Epithelial cell of esophagus (primary cell): ENCODE data around the gene SERPINA4.

Experiments used
- DNase-seq: peaks from one replicate; pipeline ENCODE4 v3.0.0; 2010; ENCODE audit warnings: low read depth
- H3K4me3 ChIP-seq: 2 replicates; pipeline ENCODE4 v1.5.1; 2011; ENCODE audit warnings: mild to moderate bottlenecking, low read length, control low read depth
- TF ChIP-seq, protein P1 (sequence below): IDR thresholded peaks from 2 replicates; pipeline ENCODE4 v1.5.1; 2011; ENCODE audit warnings: low read depth, mild to moderate bottlenecking, low read length, control low read depth, inconsistent platforms; ENCODE audit not compliant: insufficient read depth; ENCODE audit errors: missing control alignments

The SERPINA4 gene

DNA sequence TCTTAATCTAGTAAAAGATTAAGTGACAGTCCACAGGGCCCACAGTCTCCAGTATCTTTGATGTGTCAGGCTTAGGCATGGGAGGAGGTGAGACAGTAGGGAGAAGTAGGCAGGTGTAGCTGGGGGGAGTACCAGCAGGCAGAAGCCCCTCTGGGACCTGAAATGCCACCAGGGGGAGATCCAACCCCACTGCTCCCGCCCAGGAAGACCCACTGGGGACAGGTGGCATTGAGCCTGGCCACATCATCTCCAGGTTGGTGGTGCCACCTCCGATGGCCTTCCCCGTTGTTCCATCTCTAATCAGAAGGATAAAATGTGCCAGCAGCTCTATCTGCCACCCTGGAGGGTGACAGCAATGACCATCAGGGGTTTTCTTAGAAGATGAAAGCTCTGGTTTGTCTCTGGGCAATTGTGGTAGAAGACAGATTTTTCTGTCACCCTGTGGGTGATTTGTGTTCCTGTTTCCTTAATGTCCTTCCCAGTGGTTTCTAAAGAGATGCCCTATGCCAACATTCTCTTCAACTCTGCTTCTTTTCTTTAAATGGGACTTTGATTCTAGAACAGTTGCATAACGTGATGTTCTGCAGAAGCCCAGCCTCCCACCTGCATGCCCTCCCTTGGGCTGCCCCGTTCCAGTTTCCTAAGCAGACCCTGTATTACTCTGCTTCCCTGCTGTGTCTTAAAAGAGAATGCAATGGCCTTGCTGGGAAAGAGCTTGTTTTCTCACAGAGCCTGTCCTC lies 39.7 kb upstream of the SERPINA4 start:
- TF ChIP-seq, protein P1, sequence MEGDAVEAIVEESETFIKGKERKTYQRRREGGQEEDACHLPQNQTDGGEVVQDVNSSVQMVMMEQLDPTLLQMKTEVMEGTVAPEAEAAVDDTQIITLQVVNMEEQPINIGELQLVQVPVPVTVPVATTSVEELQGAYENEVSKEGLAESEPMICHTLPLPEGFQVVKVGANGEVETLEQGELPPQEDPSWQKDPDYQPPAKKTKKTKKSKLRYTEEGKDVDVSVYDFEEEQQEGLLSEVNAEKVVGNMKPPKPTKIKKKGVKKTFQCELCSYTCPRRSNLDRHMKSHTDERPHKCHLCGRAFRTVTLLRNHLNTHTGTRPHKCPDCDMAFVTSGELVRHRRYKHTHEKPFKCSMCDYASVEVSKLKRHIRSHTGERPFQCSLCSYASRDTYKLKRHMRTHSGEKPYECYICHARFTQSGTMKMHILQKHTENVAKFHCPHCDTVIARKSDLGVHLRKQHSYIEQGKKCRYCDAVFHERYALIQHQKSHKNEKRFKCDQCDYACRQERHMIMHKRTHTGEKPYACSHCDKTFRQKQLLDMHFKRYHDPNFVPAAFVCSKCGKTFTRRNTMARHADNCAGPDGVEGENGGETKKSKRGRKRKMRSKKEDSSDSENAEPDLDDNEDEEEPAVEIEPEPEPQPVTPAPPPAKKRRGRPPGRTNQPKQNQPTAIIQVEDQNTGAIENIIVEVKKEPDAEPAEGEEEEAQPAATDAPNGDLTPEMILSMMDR = no peak
- DNase-seq = no peak
- H3K4me3 ChIP-seq = no peak overlapping the region

DNA sequence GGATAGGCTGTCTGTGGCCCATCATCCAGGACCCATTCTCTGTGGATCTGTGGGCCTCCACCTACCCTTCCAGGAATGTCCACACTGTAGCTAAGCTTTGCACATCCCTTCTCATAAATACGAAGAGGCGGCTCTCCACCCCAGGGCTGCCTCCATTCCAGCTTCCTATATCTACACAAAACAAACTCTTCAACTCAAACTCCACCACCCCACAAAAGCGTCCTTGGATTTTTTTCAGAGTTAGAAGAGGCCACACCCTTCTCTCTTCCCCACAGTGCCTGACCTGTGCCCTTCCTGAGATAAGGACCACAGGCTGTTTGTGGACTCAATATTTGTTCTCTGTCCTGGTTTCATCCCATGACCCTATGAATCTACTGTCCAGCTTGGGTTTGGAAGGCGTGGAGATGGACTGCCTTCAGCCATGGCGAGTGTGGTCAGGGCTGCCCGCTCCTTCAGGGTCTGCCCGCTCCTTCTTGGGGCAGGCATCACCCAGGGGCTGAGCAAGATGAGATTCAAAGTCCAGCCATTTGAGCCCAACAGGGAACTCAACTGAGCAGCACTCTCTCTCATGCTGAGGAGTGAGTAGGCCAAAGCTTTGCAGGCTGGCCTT lies 39.0 kb upstream of the SERPINA4 start:
- TF ChIP-seq, protein P1 = no peak
- H3K4me3 ChIP-seq = no peak overlapping the region
- no peak for DNase-seq

DNA sequence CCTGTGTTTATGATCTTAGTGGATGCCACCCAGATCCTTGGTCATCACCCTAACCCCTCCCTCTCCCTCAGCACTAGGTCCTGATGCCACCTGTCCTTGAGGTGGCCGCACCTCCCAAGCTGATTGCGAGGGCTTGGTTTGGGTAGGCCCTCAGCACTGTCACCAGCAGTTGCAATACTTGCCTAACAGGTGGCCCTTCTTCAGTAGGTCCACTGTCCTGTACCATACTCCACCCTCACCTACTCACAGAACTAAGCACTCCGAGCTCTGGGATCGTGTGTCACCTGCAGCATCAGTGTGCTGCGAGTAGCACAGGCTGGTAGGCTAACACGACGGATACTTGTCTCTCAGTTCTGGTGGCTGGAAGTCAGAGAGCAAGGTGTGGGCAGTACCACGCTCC lies 38.0 kb upstream of the SERPINA4 start:
- H3K4me3 ChIP-seq = no peak overlapping the region
- DNase-seq = no peak
- TF ChIP-seq, protein P1 = no peak

DNA sequence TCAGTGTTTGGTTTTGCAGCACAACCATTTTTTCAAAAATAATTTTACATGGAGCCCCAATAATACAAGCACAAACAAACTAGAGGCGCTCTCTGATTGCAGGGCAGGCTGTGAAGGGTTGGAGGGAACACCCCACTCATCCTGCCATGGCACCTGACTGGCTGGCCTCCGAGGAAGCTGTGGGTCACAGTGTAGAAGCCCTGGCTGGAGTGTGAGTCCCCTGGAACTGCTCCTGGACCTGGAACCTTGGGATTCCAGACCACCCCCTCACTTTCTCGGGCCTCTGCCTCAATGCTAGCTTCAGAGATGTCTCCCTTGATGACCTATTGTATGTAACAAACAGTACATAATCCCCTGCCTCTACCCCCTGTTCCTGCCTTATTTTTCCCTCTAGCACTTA lies 37.1 kb upstream of the SERPINA4 start:
- no peak overlapping the region for H3K4me3 ChIP-seq
- TF ChIP-seq, protein P1 = no peak
- no peak for DNase-seq

DNA sequence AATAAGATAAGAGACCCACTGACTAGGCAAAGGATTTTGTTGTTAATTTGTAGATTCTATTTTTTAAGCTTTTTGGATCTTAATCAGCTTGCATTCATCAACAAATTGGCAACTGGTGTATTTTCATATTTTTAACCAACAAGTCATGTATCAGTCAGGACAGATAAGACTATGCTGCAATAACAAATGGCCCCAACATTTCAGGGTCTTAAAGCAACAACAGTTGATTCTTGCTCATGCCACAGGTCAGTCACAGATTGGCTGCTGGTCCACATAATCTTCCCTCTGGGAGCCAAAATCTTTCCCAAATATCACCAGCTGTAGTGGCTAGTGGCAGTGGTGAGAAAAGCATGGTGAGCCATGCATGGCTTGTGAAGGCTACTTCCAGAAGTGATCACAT lies 30.1 kb upstream of the SERPINA4 start:
- no peak for DNase-seq

DNA sequence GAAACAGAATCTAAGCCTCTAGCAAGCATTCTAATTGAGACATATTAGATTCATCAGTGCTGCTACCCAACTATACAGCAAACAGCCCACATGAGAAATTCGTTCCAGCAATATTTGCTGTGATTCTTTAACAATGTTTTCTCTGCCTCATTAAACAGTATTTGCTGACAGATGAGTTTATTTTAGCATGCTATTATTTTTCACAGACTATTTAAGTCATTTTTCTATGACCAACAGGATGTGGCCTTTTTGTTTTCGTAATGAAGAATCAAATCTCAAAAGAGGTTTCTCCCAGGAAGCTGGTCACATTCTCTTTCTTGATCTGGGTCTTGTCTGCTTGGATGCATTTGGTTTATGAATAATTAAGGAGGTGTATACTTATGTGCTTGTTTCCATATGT lies 28.8 kb upstream of the SERPINA4 start:
- TF ChIP-seq, protein P1 = no peak

More for the DNA sequence above, 30.1 kb upstream of the SERPINA4 start:
- no peak overlapping the region for H3K4me3 ChIP-seq
- TF ChIP-seq, protein P1 = no peak

DNA sequence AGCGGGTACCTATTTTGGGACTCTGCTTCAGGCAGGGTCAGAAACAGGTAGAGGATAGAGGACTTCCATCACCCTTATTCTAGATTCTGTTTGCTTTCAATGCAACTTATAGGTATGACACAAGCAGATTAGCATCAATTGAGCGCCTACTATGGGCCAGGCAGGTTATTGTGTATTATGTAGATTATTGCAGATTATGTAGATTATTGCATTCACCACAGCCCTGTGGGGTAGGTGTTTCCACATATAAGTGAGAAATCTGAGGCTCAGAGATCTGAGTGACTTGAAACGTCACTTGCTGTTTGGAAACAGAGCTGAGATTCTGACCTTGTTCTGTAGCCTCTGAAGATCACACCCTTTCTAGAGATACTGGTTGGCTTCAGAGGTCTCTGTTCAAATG lies 25.7 kb upstream of the SERPINA4 start:
- no peak overlapping the region for H3K4me3 ChIP-seq
- DNase-seq = no peak
- TF ChIP-seq, protein P1 = no peak

More for the DNA sequence above, 28.8 kb upstream of the SERPINA4 start:
- no peak overlapping the region for H3K4me3 ChIP-seq
- DNase-seq = no peak
